RWPE2 (cell line): ENCODE data around the gene TNFRSF25.
"Not testable (repeated sequence)": the region's sequence is repeated elsewhere in the genome, so short reads cannot be mapped to it uniquely, and the experiment has no call there.

Experiments used
- ATAC-seq: fragments of 200-7000 bp; cut with Tn5 transposase; 3 replicates; pipeline ENCODE4 v1.9.1; 2021; ENCODE audit warnings: low read depth
- DNase-seq: peaks from one replicate; pipeline ENCODE4 v3.0.0-alpha.2; 2020; ENCODE audit warnings: low spot score
- H3K27ac ChIP-seq: fragments of 450-650 bp; 2 replicates; pipeline ENCODE4 v1.5.1; 2017; ENCODE audit warnings: mild to moderate bottlenecking; ENCODE audit not compliant: poor library complexity, severe bottlenecking
- H3K27me3 ChIP-seq: fragments of 250-450 bp; sonication (Bioruptor Pico); 2 replicates; pipeline ENCODE4 v1.5.1; 2021; ENCODE audit warnings: mild to moderate bottlenecking, moderate library complexity; ENCODE audit not compliant: insufficient read depth, poor library complexity, severe bottlenecking
- H3K36me3 ChIP-seq: fragments of 250-450 bp; sonication (Bioruptor Pico); 2 replicates; pipeline ENCODE4 v1.5.1; 2020; ENCODE audit warnings: low read depth, mild to moderate bottlenecking, moderate library complexity
- H3K4me1 ChIP-seq: fragments of 250-450 bp; sonication (Bioruptor Pico); 2 replicates; pipeline ENCODE4 v1.5.1; 2021; ENCODE audit warnings: mild to moderate bottlenecking, moderate library complexity; ENCODE audit not compliant: insufficient read depth, poor library complexity, severe bottlenecking
- H3K4me3 ChIP-seq: fragments of 250-450 bp; sonication (Bioruptor Pico); 2 replicates; pipeline ENCODE4 v1.5.1; 2021; ENCODE audit warnings: mild to moderate bottlenecking, moderate library complexity; ENCODE audit not compliant: severe bottlenecking
- H3K9me3 ChIP-seq: fragments of 250-450 bp; sonication (Bioruptor Pico); 2 replicates; pipeline ENCODE4 v1.5.1; 2021; ENCODE audit warnings: mild to moderate bottlenecking, moderate library complexity; ENCODE audit not compliant: severe bottlenecking
- CTCF ChIP-seq: fragments of 450-650 bp; IDR thresholded peaks from one replicate; pipeline ENCODE4 v1.5.1; 2017; ENCODE audit warnings: mild to moderate bottlenecking, moderate library complexity; ENCODE audit not compliant: poor library complexity, severe bottlenecking

The TNFRSF25 gene

GRCh38 chr1:6454856-6455751 is 10.9 kb downstream of the TNFRSF25 start:
- Histone ChIP-seq H3K36me3 (no peaks in the 10 kb centered on the region), H3K27ac (no peak overlapping the region), H3K27me3 (peaks cover 5% of the 10 kb centered on the region), H3K4me1 (no peaks in the 10 kb centered on the region), H3K4me3 (no peak overlapping the region), H3K9me3 (no peaks in the 10 kb centered on the region)
- DNase-seq (no peak), ATAC-seq (no peak)
- TF ChIP-seq CTCF = no peak

GRCh38 chr1:6453895-6454855 is 11.8 kb downstream of the TNFRSF25 start:
- ATAC-seq, H3K4me1 ChIP-seq, H3K9me3 ChIP-seq, H3K27me3 ChIP-seq, H3K36me3 ChIP-seq, H3K27ac ChIP-seq, H3K4me3 ChIP-seq, DNase-seq: not testable (repeated sequence)

- peaks cover 33% of the 10 kb centered on the region for H3K27me3 ChIP-seq
- no peaks in the 10 kb centered on the region for H3K4me1 ChIP-seq
- no peaks in the 10 kb centered on the region for H3K9me3 ChIP-seq
- H3K4me3 ChIP-seq = no peak overlapping the region
- TF ChIP-seq CTCF = no peak
- no peaks in the 10 kb centered on the region for H3K36me3 ChIP-seq
- DNase-seq = no peak
- ATAC-seq = no peak
- H3K27ac ChIP-seq = no peak overlapping the region
Measured at GRCh38 chr1:6450943-6451373, 15.0 kb downstream of the TNFRSF25 start.

- not testable (repeated sequence) for H3K4me3 ChIP-seq, H3K9me3 ChIP-seq, ATAC-seq, H3K4me1 ChIP-seq, H3K27ac ChIP-seq, DNase-seq, H3K36me3 ChIP-seq
- peaks cover 33% of the 10 kb centered on the region for H3K27me3 ChIP-seq
Measured at GRCh38 chr1:6450486-6450885, 15.5 kb downstream of the TNFRSF25 start.

- Histone ChIP-seq H3K27me3 (peaks cover 33% of the 10 kb centered on the region), H3K9me3 (no peaks in the 10 kb centered on the region), H3K4me1 (no peaks in the 10 kb centered on the region), H3K36me3 (no peaks in the 10 kb centered on the region), H3K27ac (no peak overlapping the region), H3K4me3 (no peak overlapping the region)
- no peak for ATAC-seq
- TF ChIP-seq CTCF = no peak
- no peak for DNase-seq
Measured at GRCh38 chr1:6450005-6450450, 15.9 kb downstream of the TNFRSF25 start.
